GM23338 (cell line): ENCODE data around the gene BRSK2.

ENCODE experiments used
- EZH2phosphoT487 ChIP-seq: fragments of 200-600 bp; sonication (generic); IDR thresholded peaks from one replicate; pipeline ENCODE4 v1.8.1; 2018; ENCODE audit warnings: antibody characterized with exemption; ENCODE audit not compliant: unreplicated experiment
- POLR2AphosphoS5 ChIP-seq: IDR thresholded peaks from 2 replicates; pipeline ENCODE4 v1.6.1; 2016; ENCODE audit warnings: antibody characterized with exemption, low read depth

DNA sequence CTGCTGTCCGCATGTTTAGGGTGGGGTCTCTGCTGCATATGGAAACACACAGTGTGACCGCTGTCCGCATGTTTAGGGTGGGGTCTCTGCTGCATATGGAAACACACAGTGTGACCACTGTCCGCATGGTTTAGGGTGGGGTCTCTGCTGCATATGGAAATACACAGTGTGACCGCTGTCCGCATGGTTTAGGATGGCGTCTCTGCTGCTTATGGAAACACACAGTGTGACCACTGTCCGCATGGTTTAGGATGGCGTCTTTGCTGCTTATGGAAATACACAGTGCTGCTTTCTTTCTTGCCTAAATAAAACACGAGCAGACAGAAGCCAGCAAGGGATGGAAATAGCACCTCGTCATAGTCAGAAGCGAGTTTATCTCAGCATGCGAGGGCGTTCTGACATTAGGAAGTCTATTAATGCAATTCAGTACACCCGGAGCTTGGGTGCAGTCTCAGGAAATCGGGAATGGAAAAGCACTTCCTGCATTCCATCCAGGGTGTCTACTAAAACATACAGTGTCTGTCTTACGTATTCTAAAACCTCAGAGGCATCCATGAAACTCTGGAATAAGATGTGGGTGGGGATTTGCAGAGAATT is 47.7 kb upstream of the BRSK2 start:
- TF ChIP-seq POLR2AphosphoS5: no peak
- TF ChIP-seq EZH2phosphoT487: no peak
